GM12878 (cell line): ENCODE measurements around the gene ACOT4. TPM values are rescaled to one million over a fixed set of nuclear protein-coding genes. Genes with fewer than 3 reads are reported as not detected.
"Not testable (repeated sequence)": the region's sequence is repeated elsewhere in the genome, so short reads cannot be mapped to it uniquely, and the experiment has no call there.

Experiments used
- ATAC-seq: fragments of 200-7000 bp; cut with Tn5 transposase; 3 replicates; pipeline ENCODE4 v1.9.1; 2020; ENCODE audit warnings: mild to moderate bottlenecking, moderate library complexity
- BruUV-seq: library from RNA; stranded (reverse); fragments of 400-500 nt; replicated peaks from 2 replicates; lab custom pipeline; 2021; lab: Mats Ljungman, UMichigan
- CTCF ChIA-PET: fragments of 300-600 bp; sonication (Branson Sonifier 250); formaldehyde crosslinking; extraction: SDS; loops from one replicate; lab custom pipeline; 2021; ENCODE audit warnings: inconsistent platforms; lab: Yijun Ruan, JAX
- POLR2A ChIA-PET: fragments of 350-600 bp; formaldehyde crosslinking; extraction: SDS; loops from one replicate; lab custom pipeline; 2021; ENCODE audit warnings: inconsistent platforms; lab: Charles Lee
- RAD21 ChIA-PET: fragments of 300-600 bp; sonication (Branson Sonifier 250); formaldehyde crosslinking; loops from one replicate; lab custom pipeline; 2023; ENCODE audit warnings: antibody characterized with exemption; ENCODE audit not compliant: unreplicated experiment; lab: Charles Lee
- SMC1A ChIA-PET: fragments of 300-600 bp; sonication (Branson Sonifier 250); formaldehyde crosslinking; loops from one replicate; lab custom pipeline; 2023; ENCODE audit not compliant: unreplicated experiment, uncharacterized antibody; lab: Charles Lee
- DNase-seq: peaks from one replicate; pipeline ENCODE4 v3.0.0-alpha.2; 2011; ENCODE audit warnings: low read depth, low spot score
- FAIRE-seq: peaks from 3 replicates; lab custom pipeline; 2011; peaks lifted over from hg19 to GRCh38; lab: Jason Lieb, UNC
- H2AFZ ChIP-seq: 2 replicates; pipeline ENCODE4 v1.6.0; 2011; ENCODE audit warnings: low read depth, low read length, control low read depth; ENCODE audit not compliant: control insufficient read depth
- H3K27ac ChIP-seq: 2 replicates; pipeline ENCODE4 v1.5.1; 2011; ENCODE audit warnings: control low read depth; ENCODE audit not compliant: control insufficient read depth, insufficient read depth
- H3K27me3 ChIP-seq, 2 experiments: replicated peaks in 1 of 2; 2 replicates each; pipeline versions ENCODE4 v1.6.0 to v1.6.1; 2011; ENCODE audit warnings: low read length in 1 of 2; ENCODE audit not compliant: control insufficient read depth in 2 of 2, insufficient read depth in 2 of 2
- H3K36me3 ChIP-seq, 2 experiments: 2 replicates each; pipeline ENCODE4 v1.5.1; 2011; ENCODE audit warnings: low read length in 1 of 2; ENCODE audit not compliant: control insufficient read depth in 2 of 2, insufficient read depth in 2 of 2
- H3K4me1 ChIP-seq: 2 replicates; pipeline ENCODE4 v1.6.1; 2011; ENCODE audit warnings: mild to moderate bottlenecking, low read length, moderate library complexity, mixed read lengths; ENCODE audit not compliant: control insufficient read depth, insufficient read depth
- H3K4me2 ChIP-seq: 2 replicates; pipeline ENCODE4 v1.6.0; 2011; ENCODE audit warnings: control low read depth; ENCODE audit not compliant: control insufficient read depth, insufficient read depth
- H3K4me3 ChIP-seq: fragments of 200-600 bp; sonication (generic); 2 replicates; pipeline ENCODE4 v1.5.1; 2016
- H3K79me2 ChIP-seq: 2 replicates; pipeline ENCODE4 v1.6.0; 2011; ENCODE audit warnings: low read length; ENCODE audit not compliant: control insufficient read depth, insufficient read depth
- H3K9ac ChIP-seq: 2 replicates; pipeline ENCODE4 v1.8.0; 2011; ENCODE audit warnings: low read length, control low read depth, mixed read lengths; ENCODE audit not compliant: control insufficient read depth, insufficient read depth
- H3K9me3 ChIP-seq: replicated peaks from 3 replicates; pipeline ENCODE4 v1.5.1; 2011; ENCODE audit warnings: mild to moderate bottlenecking, low read length; ENCODE audit not compliant: control insufficient read depth, insufficient read depth
- H4K20me1 ChIP-seq: 2 replicates; pipeline ENCODE4 v1.6.0; 2011; ENCODE audit not compliant: control insufficient read depth, insufficient read depth
- WGBS: methylation state at CpG from one replicate; pipeline ENCODE4 v1.1.6; 2016; ENCODE audit warnings: low lambda C conversion rate; ENCODE audit not compliant: insufficient replicate concordance, insufficient coverage; ENCODE audit errors: missing lambda C conversion rate; 5-methylcytosine and 5-hydroxymethylcytosine counted together
- in situ Hi-C: fragments of 300-500 bp; cut with MboI; formaldehyde crosslinking; loops from 9 replicates; pipeline ENCODE4 v1.14.3; 2018; ENCODE audit warnings: mixed read lengths
- intact Hi-C: fragments of 100-400 bp; cut with micrococcal nuclease; formaldehyde crosslinking; loops from one replicate; pipeline ENCODE4 v1.14.2; 2022; ENCODE audit not compliant: unreplicated experiment
- polyA plus RNA-seq, 11 experiments: library from polyadenylated mRNA; depleted of rRNA in 4 of 11; unstranded in 6 of 11; stranded (reverse) in 5 of 11; fragments of >200 nt; fragmentation: Nextera tagmentation in 4 of 11; fragmentation: Illumina TruSeq in 1 of 11; extraction: Ambion mirVana in 4 of 11; extraction: Trizol in 1 of 11; gene quantifications; 1 replicate in 1 of 11; 2 replicates in 10 of 11; pipeline versions ENCODE4 v1.2.1 to v1.2.3, GENCODE V29; 2011 to 2016; ENCODE audit warnings: inconsistent platforms in 2 of 11, missing spikeins in 2 of 11, low read depth in 1 of 11
- total RNA-seq, 4 experiments: library from RNA; depleted of rRNA in 3 of 4; stranded (reverse); fragments of >200 nt in 3 of 4; fragmentation: Illumina TruSeq in 1 of 4; extraction: Trizol in 1 of 4; gene quantifications; 2 replicates each; pipeline versions ENCODE4 v1.2.1 to v1.2.3, GENCODE V29; 2013 to 2021

The ACOT4 gene
- total and polyA plus RNA-seq, 10 of the 15 experiments (the other 5 are each of a cell fraction or from before 2014, with no cell fraction given): 0.68 to 3.8 (median 2.0) TPM

GRCh38 chr14:73562256-73562655, 29.4 kb upstream of the ACOT4 start:
- intact Hi-C loops, RAD21 ChIA-PET, BruUV-seq, H4K20me1 ChIP-seq, H3K9ac ChIP-seq, H3K79me2 ChIP-seq, H3K4me3 ChIP-seq, DNase-seq, SMC1A ChIA-PET, H3K4me2 ChIP-seq, H3K36me3 ChIP-seq, CTCF ChIA-PET, H3K4me1 ChIP-seq, H3K9me3 ChIP-seq, H3K27me3 ChIP-seq, ATAC-seq, H2AFZ ChIP-seq, H3K27ac ChIP-seq, POLR2A ChIA-PET, FAIRE-seq: not testable (repeated sequence)
- in situ Hi-C loops: loop anchor here (5.0 kb wide), 1 partner anchor 35 kb away; no protein-coding TSS in a partner anchor
- WGBS: 86% methylated on average over 7 of the region's 7 CpGs

DNA sequence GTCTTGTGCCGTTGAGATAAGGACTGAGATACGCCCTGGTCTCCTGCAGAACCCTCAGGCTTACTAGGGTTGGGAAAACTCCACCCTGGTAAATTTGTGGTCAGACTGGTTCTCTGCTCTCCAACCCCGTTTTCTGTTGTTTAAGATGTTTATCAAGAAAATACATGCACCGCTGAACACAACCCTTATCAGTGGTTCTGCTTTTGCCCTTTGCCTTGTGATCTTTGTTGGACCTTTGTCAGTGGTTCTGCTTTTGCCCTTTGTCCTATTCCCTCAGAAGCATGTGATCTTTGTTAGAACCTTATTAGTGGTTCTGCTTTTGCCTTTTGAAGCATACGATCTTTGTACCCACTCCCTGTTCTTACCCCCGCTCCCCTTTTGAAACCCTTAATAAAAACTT, 29.0 kb upstream of the ACOT4 start:
- intact Hi-C loops, BruUV-seq, POLR2A ChIA-PET, H4K20me1 ChIP-seq, H2AFZ ChIP-seq, H3K27me3 ChIP-seq, H3K4me1 ChIP-seq, ATAC-seq, H3K4me3 ChIP-seq, H3K79me2 ChIP-seq, H3K4me2 ChIP-seq, RAD21 ChIA-PET, FAIRE-seq, H3K27ac ChIP-seq, DNase-seq, H3K9ac ChIP-seq, CTCF ChIA-PET, H3K9me3 ChIP-seq, SMC1A ChIA-PET, H3K36me3 ChIP-seq: not testable (repeated sequence)
- in situ Hi-C loops: loop anchor here (5.0 kb wide), 1 partner anchor 35 kb away; no protein-coding TSS in a partner anchor
- WGBS: 78% methylated on average over 6 of the region's 6 CpGs

- H3K79me2 ChIP-seq, H3K27ac ChIP-seq, FAIRE-seq, DNase-seq, H3K4me3 ChIP-seq, ATAC-seq, H2AFZ ChIP-seq, H4K20me1 ChIP-seq, H3K27me3 ChIP-seq, H3K36me3 ChIP-seq, in situ Hi-C loops, H3K9ac ChIP-seq, H3K4me1 ChIP-seq, BruUV-seq, H3K4me2 ChIP-seq, H3K9me3 ChIP-seq: not testable (repeated sequence)
- CTCF ChIA-PET: interaction anchor here (6.6 kb wide), 1 partner anchor 57 kb away, joined by 114 read pairs; no protein-coding TSS in a partner anchor
- intact Hi-C loops: loop anchor here (5.0 kb wide), 1 partner anchor 39 kb away; no protein-coding TSS in a partner anchor
- RAD21 ChIA-PET: interaction anchor here (6.5 kb wide), 1 partner anchor 58 kb away, joined by 78 read pairs; no protein-coding TSS in a partner anchor
- 92% methylated on average over 16 of the region's 18 CpGs for WGBS
- POLR2A ChIA-PET: interaction anchor here (1.1 kb wide), 1 partner anchor 255 kb away, joined by 4 read pairs; no protein-coding TSS in a partner anchor
- SMC1A ChIA-PET: interaction anchor here (1.4 to 3.2 kb wide), 2 partner anchors 40 to 58 kb away, joined by 4 to 20 read pairs; no protein-coding TSS in a partner anchor
Observed at GRCh38 chr14:73566431-73566830, 25.2 kb upstream of the ACOT4 start.

DNA sequence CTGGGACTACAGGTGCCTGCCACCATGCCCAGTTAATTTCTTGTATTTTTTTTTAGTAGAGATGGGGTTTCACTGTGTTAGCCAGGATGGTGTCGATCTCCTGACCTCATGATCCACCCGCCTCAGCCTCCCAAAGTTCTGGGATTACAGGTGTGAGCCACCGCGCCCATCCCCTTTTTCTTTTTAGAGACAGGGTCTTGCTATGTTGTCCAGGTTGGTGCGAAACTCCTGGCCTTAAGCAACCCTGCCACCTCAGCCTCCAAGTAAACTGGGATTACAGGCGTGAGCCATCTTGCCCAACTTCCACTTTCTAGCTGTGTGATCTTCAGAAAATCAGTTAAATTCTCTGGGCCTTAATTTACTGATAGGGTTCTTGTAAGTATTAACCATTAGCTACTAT, 24.7 kb upstream of the ACOT4 start:
- not testable (repeated sequence) for H3K4me3 ChIP-seq

More for the DNA sequence above, 24.7 kb upstream of the ACOT4 start:
- in situ Hi-C loops, H3K79me2 ChIP-seq, BruUV-seq, H3K27me3 ChIP-seq, ATAC-seq, H3K36me3 ChIP-seq, FAIRE-seq, H3K4me2 ChIP-seq, H2AFZ ChIP-seq, H3K27ac ChIP-seq, H4K20me1 ChIP-seq, H3K4me1 ChIP-seq, DNase-seq, H3K9ac ChIP-seq, H3K9me3 ChIP-seq: not testable (repeated sequence)
- ChIA-PET RAD21 (interaction anchor here (6.5 kb wide), 1 partner anchor 58 kb away, joined by 78 read pairs; no protein-coding TSS in a partner anchor), SMC1A (interaction anchor here (0.5 to 3.2 kb wide), 4 partner anchors 40 to 507 kb away, joined by 3 to 20 read pairs (median 4); no protein-coding TSS in a partner anchor), POLR2A (interaction anchor here (0.5 to 1.3 kb wide), 4 partner anchors 12 to 256 kb away, joined by 3 to 7 read pairs (median 4); no protein-coding TSS in a partner anchor), CTCF (interaction anchor here (2.0 to 6.6 kb wide), 2 partner anchors 57 to 94 kb away, joined by 5 to 114 read pairs; no protein-coding TSS in a partner anchor)
- 100% methylated on average over 6 of the region's 6 CpGs for WGBS
- intact Hi-C loops: loop anchor here (5.0 kb wide), 1 partner anchor 40 kb away; no protein-coding TSS in a partner anchor
